GM12878 (cell line): ENCODE measurements around the gene C4BPB. TPM values are rescaled to one million over a fixed set of nuclear protein-coding genes. Genes with fewer than 3 reads are reported as not detected.

Source experiments
- ATAC-seq: fragments of 200-7000 bp; cut with Tn5 transposase; 3 replicates; pipeline ENCODE4 v1.9.1; 2020; ENCODE audit warnings: mild to moderate bottlenecking, moderate library complexity
- BruUV-seq: library from RNA; stranded (reverse); fragments of 400-500 nt; replicated peaks from 2 replicates; lab custom pipeline; 2021; lab: Mats Ljungman, UMichigan
- CTCF ChIA-PET: fragments of 300-600 bp; sonication (Branson Sonifier 250); formaldehyde crosslinking; extraction: SDS; loops from one replicate; lab custom pipeline; 2021; ENCODE audit warnings: inconsistent platforms; lab: Yijun Ruan, JAX
- POLR2A ChIA-PET: fragments of 350-600 bp; formaldehyde crosslinking; extraction: SDS; loops from one replicate; lab custom pipeline; 2021; ENCODE audit warnings: inconsistent platforms; lab: Charles Lee
- RAD21 ChIA-PET: fragments of 300-600 bp; sonication (Branson Sonifier 250); formaldehyde crosslinking; loops from one replicate; lab custom pipeline; 2023; ENCODE audit warnings: antibody characterized with exemption; ENCODE audit not compliant: unreplicated experiment; lab: Charles Lee
- SMC1A ChIA-PET: fragments of 300-600 bp; sonication (Branson Sonifier 250); formaldehyde crosslinking; loops from one replicate; lab custom pipeline; 2023; ENCODE audit not compliant: unreplicated experiment, uncharacterized antibody; lab: Charles Lee
- DNase-seq: peaks from one replicate; pipeline ENCODE4 v3.0.0-alpha.2; 2011; ENCODE audit warnings: low read depth, low spot score
- FAIRE-seq: peaks from 3 replicates; lab custom pipeline; 2011; peaks lifted over from hg19 to GRCh38; lab: Jason Lieb, UNC
- H2AFZ ChIP-seq: 2 replicates; pipeline ENCODE4 v1.6.0; 2011; ENCODE audit warnings: low read depth, low read length, control low read depth; ENCODE audit not compliant: control insufficient read depth
- H3K27ac ChIP-seq: 2 replicates; pipeline ENCODE4 v1.5.1; 2011; ENCODE audit warnings: control low read depth; ENCODE audit not compliant: control insufficient read depth, insufficient read depth
- H3K27me3 ChIP-seq, 2 experiments: replicated peaks in 1 of 2; 2 replicates each; pipeline versions ENCODE4 v1.6.0 to v1.6.1; 2011; ENCODE audit warnings: low read length in 1 of 2; ENCODE audit not compliant: control insufficient read depth in 2 of 2, insufficient read depth in 2 of 2
- H3K36me3 ChIP-seq, 2 experiments: 2 replicates each; pipeline ENCODE4 v1.5.1; 2011; ENCODE audit warnings: low read length in 1 of 2; ENCODE audit not compliant: control insufficient read depth in 2 of 2, insufficient read depth in 2 of 2
- H3K4me1 ChIP-seq: 2 replicates; pipeline ENCODE4 v1.6.1; 2011; ENCODE audit warnings: mild to moderate bottlenecking, low read length, moderate library complexity, mixed read lengths; ENCODE audit not compliant: control insufficient read depth, insufficient read depth
- H3K4me2 ChIP-seq: 2 replicates; pipeline ENCODE4 v1.6.0; 2011; ENCODE audit warnings: control low read depth; ENCODE audit not compliant: control insufficient read depth, insufficient read depth
- H3K4me3 ChIP-seq: fragments of 200-600 bp; sonication (generic); 2 replicates; pipeline ENCODE4 v1.5.1; 2016
- H3K79me2 ChIP-seq: 2 replicates; pipeline ENCODE4 v1.6.0; 2011; ENCODE audit warnings: low read length; ENCODE audit not compliant: control insufficient read depth, insufficient read depth
- H3K9ac ChIP-seq: 2 replicates; pipeline ENCODE4 v1.8.0; 2011; ENCODE audit warnings: low read length, control low read depth, mixed read lengths; ENCODE audit not compliant: control insufficient read depth, insufficient read depth
- H3K9me3 ChIP-seq: replicated peaks from 3 replicates; pipeline ENCODE4 v1.5.1; 2011; ENCODE audit warnings: mild to moderate bottlenecking, low read length; ENCODE audit not compliant: control insufficient read depth, insufficient read depth
- H4K20me1 ChIP-seq: 2 replicates; pipeline ENCODE4 v1.6.0; 2011; ENCODE audit not compliant: control insufficient read depth, insufficient read depth
- ATF7 ChIP-seq: fragments of 450-650 bp; IDR thresholded peaks from 2 replicates; pipeline ENCODE4 v1.6.1; 2016; ENCODE audit warnings: low read depth, mild to moderate bottlenecking
- CHD1 ChIP-seq: IDR thresholded peaks from 2 replicates; pipeline ENCODE4 v1.6.1; 2012; ENCODE audit warnings: low read depth, low read length, improper control_type of control experiment
- EED ChIP-seq: sonication (generic); IDR thresholded peaks from 2 replicates; pipeline ENCODE4 v1.6.1; 2016; ENCODE audit warnings: antibody characterized with exemption, low read depth
- EGR1 ChIP-seq, 2 experiments: IDR thresholded peaks; 1 replicate in 1 of 2; 2 replicates in 1 of 2; pipeline ENCODE4 v1.6.1; 2011 to 2012; ENCODE audit warnings: low read depth in 2 of 2, low read length in 2 of 2, borderline replicate concordance in 1 of 2, mild to moderate bottlenecking in 1 of 2, moderate library complexity in 1 of 2
- ESRRA ChIP-seq: IDR thresholded peaks from 2 replicates; pipeline ENCODE4 v1.6.1; 2012; ENCODE audit warnings: mild to moderate bottlenecking, low read length, improper control_type of control experiment
- FOXM1 ChIP-seq: IDR thresholded peaks from 2 replicates; pipeline ENCODE4 v1.6.1; 2012; ENCODE audit warnings: low read depth, mild to moderate bottlenecking, inconsistent platforms, low read length, moderate library complexity
- GABPA ChIP-seq: IDR thresholded peaks from 2 replicates; pipeline ENCODE4 v1.6.1; 2014; ENCODE audit warnings: antibody characterized with exemption, low read depth, mild to moderate bottlenecking, inconsistent platforms
- GATAD2B ChIP-seq: fragments of 450-650 bp; conservative IDR thresholded peaks from 2 replicates; pipeline ENCODE4 v1.6.1; 2017; ENCODE audit warnings: low read depth, mild to moderate bottlenecking, moderate library complexity
- NR2C1 ChIP-seq: fragments of 450-650 bp; IDR thresholded peaks from 2 replicates; pipeline ENCODE4 v1.6.1; 2017; ENCODE audit warnings: antibody characterized with exemption, mild to moderate bottlenecking, moderate library complexity
- POLR2A ChIP-seq: IDR thresholded peaks from 2 replicates; pipeline ENCODE4 v1.6.1; 2011; ENCODE audit warnings: low read depth, mild to moderate bottlenecking, low read length
- RCOR1 ChIP-seq: conservative IDR thresholded peaks from 2 replicates; pipeline ENCODE4 v1.6.1; 2012; ENCODE audit warnings: low read depth, low read length, improper control_type of control experiment
- YBX1 ChIP-seq: fragments of 450-650 bp; IDR thresholded peaks from 2 replicates; pipeline ENCODE4 v1.6.1; 2016; ENCODE audit warnings: antibody characterized with exemption
- in situ Hi-C: fragments of 300-500 bp; cut with MboI; formaldehyde crosslinking; loops from 9 replicates; pipeline ENCODE4 v1.14.3; 2018; ENCODE audit warnings: mixed read lengths
- intact Hi-C: fragments of 100-400 bp; cut with micrococcal nuclease; formaldehyde crosslinking; loops from one replicate; pipeline ENCODE4 v1.14.2; 2022; ENCODE audit not compliant: unreplicated experiment
- polyA plus RNA-seq, 11 experiments: library from polyadenylated mRNA; depleted of rRNA in 4 of 11; unstranded in 6 of 11; stranded (reverse) in 5 of 11; fragments of >200 nt; fragmentation: Nextera tagmentation in 4 of 11; fragmentation: Illumina TruSeq in 1 of 11; extraction: Ambion mirVana in 4 of 11; extraction: Trizol in 1 of 11; gene quantifications; 1 replicate in 1 of 11; 2 replicates in 10 of 11; pipeline versions ENCODE4 v1.2.1 to v1.2.3, GENCODE V29; 2011 to 2016; ENCODE audit warnings: inconsistent platforms in 2 of 11, missing spikeins in 2 of 11, low read depth in 1 of 11
- total RNA-seq, 4 experiments: library from RNA; depleted of rRNA in 3 of 4; stranded (reverse); fragments of >200 nt in 3 of 4; fragmentation: Illumina TruSeq in 1 of 4; extraction: Trizol in 1 of 4; gene quantifications; 2 replicates each; pipeline versions ENCODE4 v1.2.1 to v1.2.3, GENCODE V29; 2013 to 2021
- TF ChIP-seq, protein P1 (sequence below): fragments of 450-650 bp; IDR thresholded peaks from 2 replicates; pipeline ENCODE4 v1.6.1; 2016; ENCODE audit warnings: mild to moderate bottlenecking, moderate library complexity, borderline replicate concordance
- TF ChIP-seq, protein P2 (sequence below): IDR thresholded peaks from 2 replicates; pipeline ENCODE4 v1.6.1; 2011; ENCODE audit warnings: low read depth, low read length, improper control_type of control experiment, borderline replicate concordance
- TF ChIP-seq, protein P3 (sequence below): IDR thresholded peaks from 2 replicates; pipeline ENCODE4 v1.6.1; 2012; ENCODE audit warnings: mild to moderate bottlenecking, low read depth, low read length
- TF ChIP-seq, protein P4 (sequence below): IDR thresholded peaks from 2 replicates; pipeline ENCODE4 v1.6.1; 2011; ENCODE audit warnings: borderline replicate concordance, low read depth, mild to moderate bottlenecking, moderate library complexity, low read length; ENCODE audit not compliant: insufficient read depth, poor library complexity, severe bottlenecking

Gene C4BPB
- total and polyA plus RNA-seq, 10 of the 15 experiments (the other 5 are each of a cell fraction or from before 2014, with no cell fraction given) = 0.31 to 1.2 (median 0.53) TPM; not detected in 1

DNA sequence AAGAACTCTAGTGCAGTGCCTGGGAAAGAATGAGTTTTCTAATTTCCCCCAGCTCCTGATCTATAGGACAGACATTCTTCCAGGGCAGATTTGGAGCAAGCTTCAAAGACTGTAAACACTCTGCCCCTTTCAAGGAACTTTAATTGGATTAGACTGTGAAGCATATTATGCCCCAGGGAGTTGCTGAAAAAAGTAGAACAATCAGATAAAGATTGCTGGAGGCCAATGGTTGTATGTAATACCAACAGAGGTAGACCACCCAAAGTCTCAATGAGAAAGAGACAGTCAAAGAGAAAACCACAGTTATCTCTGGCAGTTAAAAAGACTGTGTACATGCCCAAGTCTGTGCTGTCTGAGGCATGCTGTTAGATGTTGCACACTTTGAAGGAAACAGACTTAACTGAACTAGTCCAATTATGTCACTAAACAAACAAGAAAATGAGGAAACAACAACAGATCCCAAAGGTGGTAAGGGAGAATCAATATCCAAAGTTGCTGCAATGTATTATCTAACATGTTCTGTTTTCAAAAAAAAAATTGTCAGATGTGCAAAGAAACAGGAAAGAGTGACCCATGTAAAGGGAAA lies 39.8 kb downstream of the C4BPB start:
- RAD21 ChIA-PET = no interaction called here
- Histone ChIP-seq H3K27ac (no peak overlapping the region), H3K4me3 (no peak overlapping the region), H3K36me3 (no peaks in the 10 kb centered on the region), H3K79me2 (no peaks in the 10 kb centered on the region), H3K9ac (no peak overlapping the region), H3K9me3 (peaks cover 3% of the 10 kb centered on the region), H3K4me2 (no peak overlapping the region), H2AFZ (no peak overlapping the region), H3K4me1 (no peaks in the 10 kb centered on the region), H4K20me1 (no peaks in the 10 kb centered on the region), H3K27me3 (no peaks in the 10 kb centered on the region)
- intact Hi-C loops = no loop called here
- SMC1A ChIA-PET = no interaction called here
- FAIRE-seq (no peak), ATAC-seq (no peak), DNase-seq (no peak)
- BruUV-seq = no TSS peak
- POLR2A ChIA-PET = interaction anchor here (0.7 kb wide), 1 partner anchor 29 kb away, joined by 3 read pairs; no protein-coding TSS in a partner anchor
- in situ Hi-C loops = no loop called here
- CTCF ChIA-PET = no interaction called here
- TF ChIP-seq, protein P1, sequence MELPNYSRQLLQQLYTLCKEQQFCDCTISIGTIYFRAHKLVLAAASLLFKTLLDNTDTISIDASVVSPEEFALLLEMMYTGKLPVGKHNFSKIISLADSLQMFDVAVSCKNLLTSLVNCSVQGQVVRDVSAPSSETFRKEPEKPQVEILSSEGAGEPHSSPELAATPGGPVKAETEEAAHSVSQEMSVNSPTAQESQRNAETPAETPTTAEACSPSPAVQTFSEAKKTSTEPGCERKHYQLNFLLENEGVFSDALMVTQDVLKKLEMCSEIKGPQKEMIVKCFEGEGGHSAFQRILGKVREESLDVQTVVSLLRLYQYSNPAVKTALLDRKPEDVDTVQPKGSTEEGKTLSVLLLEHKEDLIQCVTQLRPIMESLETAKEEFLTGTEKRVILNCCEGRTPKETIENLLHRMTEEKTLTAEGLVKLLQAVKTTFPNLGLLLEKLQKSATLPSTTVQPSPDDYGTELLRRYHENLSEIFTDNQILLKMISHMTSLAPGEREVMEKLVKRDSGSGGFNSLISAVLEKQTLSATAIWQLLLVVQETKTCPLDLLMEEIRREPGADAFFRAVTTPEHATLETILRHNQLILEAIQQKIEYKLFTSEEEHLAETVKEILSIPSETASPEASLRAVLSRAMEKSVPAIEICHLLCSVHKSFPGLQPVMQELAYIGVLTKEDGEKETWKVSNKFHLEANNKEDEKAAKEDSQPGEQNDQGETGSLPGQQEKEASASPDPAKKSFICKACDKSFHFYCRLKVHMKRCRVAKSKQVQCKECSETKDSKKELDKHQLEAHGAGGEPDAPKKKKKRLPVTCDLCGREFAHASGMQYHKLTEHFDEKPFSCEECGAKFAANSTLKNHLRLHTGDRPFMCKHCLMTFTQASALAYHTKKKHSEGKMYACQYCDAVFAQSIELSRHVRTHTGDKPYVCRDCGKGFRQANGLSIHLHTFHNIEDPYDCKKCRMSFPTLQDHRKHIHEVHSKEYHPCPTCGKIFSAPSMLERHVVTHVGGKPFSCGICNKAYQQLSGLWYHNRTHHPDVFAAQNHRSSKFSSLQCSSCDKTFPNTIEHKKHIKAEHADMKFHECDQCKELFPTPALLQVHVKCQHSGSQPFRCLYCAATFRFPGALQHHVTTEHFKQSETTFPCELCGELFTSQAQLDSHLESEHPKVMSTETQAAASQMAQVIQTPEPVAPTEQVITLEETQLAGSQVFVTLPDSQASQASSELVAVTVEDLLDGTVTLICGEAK = no peak
- no peak for TF ChIP-seq ATF7
- TF ChIP-seq RCOR1 = no peak
- TF ChIP-seq, protein P2, sequence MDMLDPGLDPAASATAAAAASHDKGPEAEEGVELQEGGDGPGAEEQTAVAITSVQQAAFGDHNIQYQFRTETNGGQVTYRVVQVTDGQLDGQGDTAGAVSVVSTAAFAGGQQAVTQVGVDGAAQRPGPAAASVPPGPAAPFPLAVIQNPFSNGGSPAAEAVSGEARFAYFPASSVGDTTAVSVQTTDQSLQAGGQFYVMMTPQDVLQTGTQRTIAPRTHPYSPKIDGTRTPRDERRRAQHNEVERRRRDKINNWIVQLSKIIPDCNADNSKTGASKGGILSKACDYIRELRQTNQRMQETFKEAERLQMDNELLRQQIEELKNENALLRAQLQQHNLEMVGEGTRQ = no peak
- TF ChIP-seq FOXM1 = no peak
- TF ChIP-seq, protein P3, sequence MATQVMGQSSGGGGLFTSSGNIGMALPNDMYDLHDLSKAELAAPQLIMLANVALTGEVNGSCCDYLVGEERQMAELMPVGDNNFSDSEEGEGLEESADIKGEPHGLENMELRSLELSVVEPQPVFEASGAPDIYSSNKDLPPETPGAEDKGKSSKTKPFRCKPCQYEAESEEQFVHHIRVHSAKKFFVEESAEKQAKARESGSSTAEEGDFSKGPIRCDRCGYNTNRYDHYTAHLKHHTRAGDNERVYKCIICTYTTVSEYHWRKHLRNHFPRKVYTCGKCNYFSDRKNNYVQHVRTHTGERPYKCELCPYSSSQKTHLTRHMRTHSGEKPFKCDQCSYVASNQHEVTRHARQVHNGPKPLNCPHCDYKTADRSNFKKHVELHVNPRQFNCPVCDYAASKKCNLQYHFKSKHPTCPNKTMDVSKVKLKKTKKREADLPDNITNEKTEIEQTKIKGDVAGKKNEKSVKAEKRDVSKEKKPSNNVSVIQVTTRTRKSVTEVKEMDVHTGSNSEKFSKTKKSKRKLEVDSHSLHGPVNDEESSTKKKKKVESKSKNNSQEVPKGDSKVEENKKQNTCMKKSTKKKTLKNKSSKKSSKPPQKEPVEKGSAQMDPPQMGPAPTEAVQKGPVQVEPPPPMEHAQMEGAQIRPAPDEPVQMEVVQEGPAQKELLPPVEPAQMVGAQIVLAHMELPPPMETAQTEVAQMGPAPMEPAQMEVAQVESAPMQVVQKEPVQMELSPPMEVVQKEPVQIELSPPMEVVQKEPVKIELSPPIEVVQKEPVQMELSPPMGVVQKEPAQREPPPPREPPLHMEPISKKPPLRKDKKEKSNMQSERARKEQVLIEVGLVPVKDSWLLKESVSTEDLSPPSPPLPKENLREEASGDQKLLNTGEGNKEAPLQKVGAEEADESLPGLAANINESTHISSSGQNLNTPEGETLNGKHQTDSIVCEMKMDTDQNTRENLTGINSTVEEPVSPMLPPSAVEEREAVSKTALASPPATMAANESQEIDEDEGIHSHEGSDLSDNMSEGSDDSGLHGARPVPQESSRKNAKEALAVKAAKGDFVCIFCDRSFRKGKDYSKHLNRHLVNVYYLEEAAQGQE = no peak
- TF ChIP-seq EGR1 (IDR thresholded peaks at IDR 0.05; ENCODE audit: borderline replicate concordance in 1 of 2, low read depth in 2 of 2, low read length in 2 of 2) = no peak
- TF ChIP-seq CHD1 = no peak
- TF ChIP-seq GABPA = no peak
- TF ChIP-seq YBX1 = no peak
- TF ChIP-seq POLR2A = no peak
- TF ChIP-seq EED = no peak
- TF ChIP-seq, protein P4, sequence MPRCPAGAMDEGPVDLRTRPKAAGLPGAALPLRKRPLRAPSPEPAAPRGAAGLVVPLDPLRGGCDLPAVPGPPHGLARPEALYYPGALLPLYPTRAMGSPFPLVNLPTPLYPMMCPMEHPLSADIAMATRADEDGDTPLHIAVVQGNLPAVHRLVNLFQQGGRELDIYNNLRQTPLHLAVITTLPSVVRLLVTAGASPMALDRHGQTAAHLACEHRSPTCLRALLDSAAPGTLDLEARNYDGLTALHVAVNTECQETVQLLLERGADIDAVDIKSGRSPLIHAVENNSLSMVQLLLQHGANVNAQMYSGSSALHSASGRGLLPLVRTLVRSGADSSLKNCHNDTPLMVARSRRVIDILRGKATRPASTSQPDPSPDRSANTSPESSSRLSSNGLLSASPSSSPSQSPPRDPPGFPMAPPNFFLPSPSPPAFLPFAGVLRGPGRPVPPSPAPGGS = no peak
- TF ChIP-seq GATAD2B = no peak
- TF ChIP-seq ESRRA = no peak
- TF ChIP-seq NR2C1 = no peak
